ENCODE data around the gene AAK1.
A peak's percentile ranks its signal among the peaks of the same experiment; 100 is the strongest.
"Not testable (repeated sequence)": the region's sequence is repeated elsewhere in the genome, so short reads cannot be mapped to it uniquely, and the experiment has no call there.

AAK1 gene

DNA sequence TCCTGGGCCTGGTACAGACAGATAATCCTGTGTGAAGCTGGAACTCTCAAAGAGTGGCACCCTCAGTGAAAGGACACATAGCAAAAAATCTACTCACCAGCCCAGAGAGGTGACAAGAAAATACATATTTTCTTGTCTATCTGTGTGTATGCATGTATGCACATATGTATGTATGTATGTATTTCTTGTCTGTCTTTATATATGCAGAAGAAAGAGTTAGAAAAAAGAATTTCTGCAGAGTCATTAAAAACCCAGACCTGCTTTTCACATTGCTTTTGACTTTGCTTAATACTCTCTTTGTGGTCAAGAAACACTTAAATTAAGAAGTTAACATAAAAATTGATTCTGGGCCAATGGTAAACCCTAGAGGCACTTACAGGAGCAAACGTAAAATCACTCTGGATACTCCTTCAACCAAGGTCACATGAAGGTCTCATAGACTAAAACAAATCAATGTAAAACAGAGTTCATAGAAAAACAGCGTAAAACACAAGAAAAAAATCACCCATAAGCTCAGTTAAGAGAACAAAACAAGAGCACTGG lies 16.5 kb upstream of the AAK1 start:
- no peak for DNase-seq (ENCODE audit: low spot score)

GRCh38 chr2:69659349-69659748 lies 15.8 kb upstream of the AAK1 start:
- DNase-seq (ENCODE audit: low spot score) = no peak

GRCh38 chr2:69652206-69652605 lies 8.7 kb upstream of the AAK1 start:
- DNase-seq (ENCODE audit: low spot score) = peak; percentile 93

DNA sequence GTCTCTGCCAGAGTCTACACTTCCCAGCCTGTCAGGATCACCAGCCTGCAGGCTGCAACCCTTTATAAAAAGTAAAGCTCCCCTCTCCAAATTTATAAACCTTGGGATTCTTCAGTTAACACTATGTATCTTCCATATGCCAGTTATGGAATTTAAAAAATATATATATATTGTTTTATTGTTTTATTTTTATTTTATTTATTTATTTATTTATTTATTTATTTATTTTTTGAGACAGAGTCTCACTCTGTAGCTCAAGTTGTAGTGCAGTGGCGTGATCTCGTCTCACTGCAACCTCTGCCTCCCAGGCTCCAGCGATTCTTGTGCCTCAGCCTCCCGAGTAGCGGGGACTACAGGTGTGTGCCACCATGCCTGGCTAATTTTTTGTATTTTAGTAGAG lies 3.7 kb upstream of the AAK1 start:
- not testable (repeated sequence) for DNase-seq (ENCODE audit: low spot score)

- DNase-seq (ENCODE audit: low spot score) = no peak
Measured at GRCh38 chr2:69646714-69647113, 3.2 kb upstream of the AAK1 start.

DNA sequence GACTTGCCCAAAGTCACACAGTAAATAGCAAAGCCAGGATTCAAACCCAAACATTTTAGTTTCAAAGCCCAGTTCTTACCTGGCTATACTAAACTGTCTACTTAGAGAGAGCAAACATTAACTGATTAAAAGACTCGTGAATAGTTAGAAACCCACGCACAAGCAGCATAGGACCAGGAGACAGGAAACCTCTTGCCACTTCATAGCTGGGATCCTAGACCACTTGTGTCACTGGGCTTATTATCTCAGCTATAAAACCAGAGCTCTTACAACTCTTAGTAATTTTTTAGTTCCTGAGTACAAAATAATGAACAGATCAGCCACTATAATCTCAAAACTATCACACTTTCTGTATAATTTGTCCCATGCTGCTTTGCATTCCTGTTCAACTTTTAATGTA lies 2.4 kb upstream of the AAK1 start:
- no peak for DNase-seq (ENCODE audit: low spot score)

- DNase-seq (ENCODE audit: low spot score) = peak; percentile 19
Measured at GRCh38 chr2:69645031-69645431, 1.5 kb upstream of the AAK1 start.

DNA sequence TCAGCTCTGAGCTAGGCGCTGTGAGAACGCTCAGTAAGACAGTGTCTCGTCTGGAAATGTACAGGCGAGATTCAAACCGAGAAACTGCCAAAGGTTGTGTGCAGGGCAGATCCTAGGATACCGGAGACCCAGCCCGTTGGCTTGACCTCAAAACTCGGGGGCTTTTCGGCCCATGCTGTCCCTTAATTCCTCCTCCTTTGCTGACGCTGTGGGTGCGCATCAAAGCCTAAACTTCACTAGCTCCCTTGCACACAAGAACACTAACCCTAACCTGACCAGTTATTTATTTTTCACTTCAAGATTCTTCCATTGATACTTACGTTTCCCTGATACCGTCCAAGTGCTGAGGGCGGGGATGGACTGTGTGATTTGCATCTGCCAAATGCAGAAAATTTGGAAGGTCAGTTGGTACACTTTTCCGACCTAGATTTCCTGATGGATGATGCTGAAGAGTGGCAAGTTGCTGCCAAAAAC lies 1.0 kb upstream of the AAK1 start:
- DNase-seq (ENCODE audit: low spot score) = no peak

GRCh38 chr2:69642709-69643601 lies 584 bp downstream of the AAK1 start:
- DNase-seq (ENCODE audit: low spot score) = peak; percentile 92

GRCh38 chr2:69641887-69642708 lies 1.4 kb downstream of the AAK1 start:
- DNase-seq (ENCODE audit: low spot score) = no peak

DNA sequence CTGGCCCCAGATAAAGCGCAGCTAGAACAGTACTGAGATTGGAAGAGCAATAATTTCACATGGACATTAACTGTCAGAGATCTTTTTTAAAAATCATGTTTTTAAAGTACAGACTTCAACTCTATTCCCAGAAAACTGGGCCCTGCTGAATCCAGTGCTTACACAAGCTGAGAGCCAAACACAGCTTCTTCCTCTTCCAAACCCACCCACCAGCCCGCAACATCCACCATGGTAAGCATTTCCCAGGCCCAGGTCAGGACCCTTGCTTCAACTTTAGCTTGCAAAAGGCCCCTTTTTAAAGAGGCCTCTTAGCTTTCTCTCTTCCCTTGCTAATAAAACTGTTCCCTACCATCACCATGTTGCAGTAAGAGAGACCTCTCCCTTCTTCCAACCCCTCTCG lies 2.1 kb downstream of the AAK1 start:
- no peak for DNase-seq (ENCODE audit: low spot score)

GRCh38 chr2:69639266-69639665 lies 4.3 kb downstream of the AAK1 start:
- no peak for DNase-seq (ENCODE audit: low spot score)

- no peak for DNase-seq (ENCODE audit: low spot score)
Measured at GRCh38 chr2:69638630-69639029, 4.9 kb downstream of the AAK1 start.

DNA sequence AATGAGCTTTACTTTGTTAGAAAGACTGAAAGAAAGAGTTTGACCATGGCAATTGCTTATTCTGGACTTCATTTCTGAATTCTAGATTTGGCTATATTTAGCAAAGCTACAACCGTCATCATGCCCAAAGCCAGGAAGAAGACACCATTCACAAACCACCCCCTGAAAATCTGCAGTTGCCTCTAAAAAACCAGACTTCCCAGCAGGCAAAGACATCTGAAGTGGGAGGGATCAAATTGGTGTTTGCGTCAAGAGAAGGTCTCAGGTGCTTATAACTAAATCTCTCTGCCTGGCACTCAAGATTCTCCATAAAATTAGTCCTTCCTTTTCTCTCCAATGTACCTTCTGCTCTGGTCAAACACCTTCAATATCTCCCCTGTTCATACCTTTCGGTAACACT lies 5.6 kb downstream of the AAK1 start:
- DNase-seq (ENCODE audit: low spot score) = no peak

- no peak for DNase-seq (ENCODE audit: low spot score)
Measured at GRCh38 chr2:69636395-69636794, 7.1 kb downstream of the AAK1 start.

DNA sequence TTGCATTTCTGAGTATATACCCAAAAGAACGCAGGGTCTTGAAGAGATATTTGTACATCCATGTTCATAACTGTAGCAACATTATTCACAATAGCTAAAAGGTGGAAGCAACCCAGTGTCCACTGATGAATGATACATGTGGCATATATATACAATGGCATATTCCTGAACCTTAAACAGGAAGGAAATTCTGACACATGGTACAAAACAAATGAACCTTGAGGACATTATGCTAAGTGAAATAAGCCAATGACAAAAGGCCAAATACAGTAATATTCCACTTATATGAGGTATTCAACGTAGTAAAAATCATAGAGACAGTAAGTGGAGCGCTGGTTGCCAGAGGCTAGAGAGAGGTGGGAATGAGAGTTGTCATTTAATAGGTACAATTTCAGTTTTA lies 8.1 kb downstream of the AAK1 start:
- no peak for DNase-seq (ENCODE audit: low spot score)

GRCh38 chr2:69634196-69634821 lies 9.2 kb downstream of the AAK1 start:
- DNase-seq (ENCODE audit: low spot score) = no peak

DNA sequence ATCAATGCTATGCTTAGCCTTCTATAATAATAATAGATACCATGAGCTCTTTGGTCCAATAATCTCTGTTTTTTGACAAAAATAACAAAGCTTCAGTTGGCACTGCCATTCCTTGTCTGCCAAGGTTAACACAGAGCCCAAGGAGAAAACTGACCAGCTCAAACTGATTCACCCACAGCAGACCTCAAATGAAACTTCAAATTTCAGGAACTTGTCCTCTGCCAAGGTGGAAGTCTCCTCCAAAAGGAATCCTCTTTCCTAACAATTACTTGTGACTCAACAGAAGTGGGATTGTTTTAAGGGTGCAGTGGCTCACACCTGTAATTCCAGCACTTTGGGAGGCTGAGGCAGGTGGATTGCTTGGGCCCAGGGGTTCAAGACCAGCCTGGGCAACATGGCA lies 12.1 kb downstream of the AAK1 start:
- DNase-seq (ENCODE audit: low spot score) = no peak

DNA sequence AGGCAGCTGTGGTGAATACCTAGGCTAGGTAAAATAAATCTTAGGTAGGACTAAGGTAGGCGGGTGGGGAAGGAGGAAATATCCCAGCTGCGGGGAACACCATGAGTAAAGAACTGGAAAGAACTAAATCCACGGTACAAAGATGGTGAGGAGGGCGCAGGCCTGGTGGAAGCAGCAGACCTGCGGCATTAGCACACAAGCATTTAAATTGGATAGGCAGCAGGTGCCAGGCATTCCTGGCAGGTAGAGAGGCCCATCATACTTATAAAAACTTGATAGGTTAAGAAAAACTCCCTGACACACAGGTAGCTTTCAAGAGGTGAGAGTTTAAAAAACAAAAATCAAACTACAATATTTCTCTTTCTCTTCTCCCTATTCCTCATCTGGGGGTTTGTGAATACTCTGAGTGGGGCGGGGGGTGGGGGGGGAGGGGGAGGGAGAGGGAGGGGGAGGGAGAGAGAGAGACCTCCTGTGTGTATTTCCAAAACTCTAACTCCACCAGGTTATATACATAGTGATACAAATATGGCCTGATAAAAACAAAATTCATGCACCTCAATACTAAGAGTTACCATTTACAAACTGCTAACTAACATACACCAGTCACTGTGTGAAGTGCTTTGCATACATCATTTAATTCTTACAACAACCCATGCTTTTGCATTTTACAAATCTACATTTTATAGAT lies 13.5 kb downstream of the AAK1 start:
- no peak for DNase-seq (ENCODE audit: low spot score)

- no peak for DNase-seq (ENCODE audit: low spot score)
Measured at GRCh38 chr2:69628325-69629021, 15.1 kb downstream of the AAK1 start.

Measured in RKO (cell line).